ENCODE results near the gene DOCK3.
A peak's percentile ranks its signal among the peaks of the same experiment; 100 is the strongest.
"Not testable (repeated sequence)": the region's sequence is repeated elsewhere in the genome, so short reads cannot be mapped to it uniquely, and the experiment has no call there.

Gene DOCK3

GRCh38 chr3:51106242-51106876 is 431.6 kb downstream of the DOCK3 start:
- DNase-seq (ENCODE audit: low spot score), result no peak

GRCh38 chr3:51110586-51110985 is 435.9 kb downstream of the DOCK3 start:
- no peak for DNase-seq (ENCODE audit: low spot score)

- no peak for DNase-seq (ENCODE audit: low spot score)
Observed at GRCh38 chr3:51122944-51123343, 448.2 kb downstream of the DOCK3 start.

- DNase-seq (ENCODE audit: low spot score), result peak; percentile 52
Observed at GRCh38 chr3:51123531-51123930, 448.8 kb downstream of the DOCK3 start.

GRCh38 chr3:51131607-51132006 is 456.9 kb downstream of the DOCK3 start:
- not testable (repeated sequence) for DNase-seq (ENCODE audit: low spot score)

- no peak for DNase-seq (ENCODE audit: low spot score)
Observed at GRCh38 chr3:51137715-51138114, 463.0 kb downstream of the DOCK3 start.

GRCh38 chr3:51139616-51140015 is 464.9 kb downstream of the DOCK3 start:
- no peak for DNase-seq (ENCODE audit: low spot score)

GRCh38 chr3:51141573-51141972 is 466.8 kb downstream of the DOCK3 start:
- no peak for DNase-seq (ENCODE audit: low spot score)

- DNase-seq (ENCODE audit: low spot score), result no peak
Observed at GRCh38 chr3:51145811-51146585, 471.3 kb downstream of the DOCK3 start.

GRCh38 chr3:51146781-51147180 is 472.1 kb downstream of the DOCK3 start:
- DNase-seq (ENCODE audit: low spot score), result no peak

- no peak for DNase-seq (ENCODE audit: low spot score)
Observed at GRCh38 chr3:51156147-51156546, 481.4 kb downstream of the DOCK3 start.

- no peak for DNase-seq (ENCODE audit: low spot score)
Observed at GRCh38 chr3:51163051-51163450, 488.3 kb downstream of the DOCK3 start.

GRCh38 chr3:51173518-51174271 is 499.0 kb downstream of the DOCK3 start:
- DNase-seq (ENCODE audit: low spot score), result no peak

GRCh38 chr3:51176923-51177322 is 502.2 kb downstream of the DOCK3 start:
- no peak for DNase-seq (ENCODE audit: low spot score)

- DNase-seq (ENCODE audit: low spot score), result not testable (repeated sequence)
Observed at GRCh38 chr3:51186446-51186845, 511.7 kb downstream of the DOCK3 start.

- DNase-seq (ENCODE audit: low spot score), result no peak
Observed at GRCh38 chr3:51190199-51190598, 515.5 kb downstream of the DOCK3 start.

GRCh38 chr3:51190827-51191226 is 516.1 kb downstream of the DOCK3 start:
- no peak for DNase-seq (ENCODE audit: low spot score)

GRCh38 chr3:51191768-51192167 is 517.0 kb downstream of the DOCK3 start:
- DNase-seq (ENCODE audit: low spot score), result no peak

GRCh38 chr3:51198477-51198876 is 523.8 kb downstream of the DOCK3 start:
- no peak for DNase-seq (ENCODE audit: low spot score)

- DNase-seq (ENCODE audit: low spot score), result not testable (repeated sequence)
Observed at GRCh38 chr3:51199296-51199695, 524.6 kb downstream of the DOCK3 start.

- DNase-seq (ENCODE audit: low spot score), result no peak
Observed at GRCh38 chr3:51216291-51216690, 541.6 kb downstream of the DOCK3 start.

- DNase-seq (ENCODE audit: low spot score), result no peak
Observed at GRCh38 chr3:51221959-51222358, 547.2 kb downstream of the DOCK3 start.

GRCh38 chr3:51224283-51224682 is 549.6 kb downstream of the DOCK3 start:
- DNase-seq (ENCODE audit: low spot score), result no peak

All from D341Med (cell line).